ENCODE measurements around the gene TAMALIN.

Gene TAMALIN

GRCh38 chr12:51985154-51985835 is 21.5 kb upstream of the TAMALIN start:
- Histone ChIP-seq H3K4me3 (ENCODE audit: low read depth, low read length) (no peak overlapping the region), H3K36me3 (peaks cover 82% of the 10 kb centered on the region), H3K9me3 (no peaks in the 10 kb centered on the region), H3K4me1 (no peaks in the 10 kb centered on the region), H3K27me3 (no peaks in the 10 kb centered on the region)
- no peak for TF ChIP-seq CTCF (IDR thresholded peaks at IDR 0.05; ENCODE audit: low read depth, low read length)
- no peak for DNase-seq

GRCh38 chr12:51986834-51987233 is 19.9 kb upstream of the TAMALIN start:
- peaks cover 73% of the 10 kb centered on the region for H3K36me3 ChIP-seq
- DNase-seq, result no peak
- TF ChIP-seq CTCF (IDR thresholded peaks at IDR 0.05; ENCODE audit: low read depth, low read length), result no peak

GRCh38 chr12:51992246-51992645 is 14.5 kb upstream of the TAMALIN start:
- H3K27me3 ChIP-seq, result no peaks in the 10 kb centered on the region
- peaks cover 3% of the 10 kb centered on the region for H3K4me1 ChIP-seq
- H3K4me3 ChIP-seq (ENCODE audit: low read depth, low read length), result no peak overlapping the region
- DNase-seq, result no peak
- no peak for TF ChIP-seq CTCF (IDR thresholded peaks at IDR 0.05; ENCODE audit: low read depth, low read length)
- H3K36me3 ChIP-seq, result peaks cover 66% of the 10 kb centered on the region
- no peaks in the 10 kb centered on the region for H3K9me3 ChIP-seq

More at GRCh38 chr12:51986834-51987233, 19.9 kb upstream of the TAMALIN start:
- Histone ChIP-seq H3K9me3 (no peaks in the 10 kb centered on the region), H3K4me3 (ENCODE audit: low read depth, low read length) (no peak overlapping the region), H3K4me1 (no peaks in the 10 kb centered on the region), H3K27me3 (no peaks in the 10 kb centered on the region)

- no peak for DNase-seq
- Histone ChIP-seq H3K27me3 (no peaks in the 10 kb centered on the region), H3K4me1 (peaks cover 3% of the 10 kb centered on the region), H3K36me3 (peaks cover 63% of the 10 kb centered on the region), H3K4me3 (ENCODE audit: low read depth, low read length) (no peak overlapping the region), H3K9me3 (no peaks in the 10 kb centered on the region)
- TF ChIP-seq CTCF (IDR thresholded peaks at IDR 0.05; ENCODE audit: low read depth, low read length), result no peak
These were observed 12.3 kb upstream of the TAMALIN start for GRCh38 chr12:51994539-51994820.

- DNase-seq, result no peak
- Histone ChIP-seq H3K9me3 (no peaks in the 10 kb centered on the region), H3K27me3 (no peaks in the 10 kb centered on the region), H3K4me3 (ENCODE audit: low read depth, low read length) (no peak overlapping the region), H3K36me3 (peaks cover 63% of the 10 kb centered on the region), H3K4me1 (peaks cover 3% of the 10 kb centered on the region)
- TF ChIP-seq CTCF (IDR thresholded peaks at IDR 0.05; ENCODE audit: low read depth, low read length), result no peak
These were observed 11.8 kb upstream of the TAMALIN start for GRCh38 chr12:51994959-51995358.

GRCh38 chr12:51997136-51997535 is 9.6 kb upstream of the TAMALIN start:
- no peak for TF ChIP-seq CTCF (IDR thresholded peaks at IDR 0.05; ENCODE audit: low read depth, low read length)
- no peaks in the 10 kb centered on the region for H3K27me3 ChIP-seq
- DNase-seq, result no peak
- no peak overlapping the region for H3K4me3 ChIP-seq (ENCODE audit: low read depth, low read length)
- H3K36me3 ChIP-seq, result peaks cover 55% of the 10 kb centered on the region
- H3K9me3 ChIP-seq, result no peaks in the 10 kb centered on the region
- H3K4me1 ChIP-seq, result peaks cover 3% of the 10 kb centered on the region

All from BE2C (cell line).